IPS-15b (cell line): ENCODE results near the gene ZNF480.
"Not testable (repeated sequence)": the region's sequence is repeated elsewhere in the genome, so short reads cannot be mapped to it uniquely, and the experiment has no call there.

Experiments
- H3K27me3 ChIP-seq: one replicate; pipeline ENCODE4 v1.6.1; 2013; ENCODE audit warnings: low read length; ENCODE audit not compliant: control insufficient read depth, insufficient read depth
- H3K36me3 ChIP-seq: one replicate; pipeline ENCODE4 v1.6.1; 2013; ENCODE audit warnings: low read length; ENCODE audit not compliant: control insufficient read depth, insufficient read depth
- H3K4me1 ChIP-seq: one replicate; pipeline ENCODE4 v1.6.1; 2013; ENCODE audit warnings: mild to moderate bottlenecking, low read length; ENCODE audit not compliant: control insufficient read depth, insufficient read depth
- H3K4me3 ChIP-seq: one replicate; pipeline ENCODE4 v1.5.1; 2013; ENCODE audit warnings: low read depth, low read length
- H3K9ac ChIP-seq: one replicate; pipeline ENCODE4 v1.6.1; 2013; ENCODE audit warnings: low read depth, mild to moderate bottlenecking, low read length
- H3K9me3 ChIP-seq: one replicate; pipeline ENCODE4 v1.6.1; 2013; ENCODE audit warnings: mild to moderate bottlenecking, low read length; ENCODE audit not compliant: control insufficient read depth, insufficient read depth

Gene ZNF480

GRCh38 chr19:52291781-52292180 lies 5.2 kb upstream of the ZNF480 start:
- Histone ChIP-seq H3K27me3 (no peaks in the 10 kb centered on the region), H3K9me3 (no peaks in the 10 kb centered on the region), H3K4me1 (no peaks in the 10 kb centered on the region), H3K4me3 (no peak overlapping the region), H3K9ac (no peak overlapping the region), H3K36me3 (peaks cover 16% of the 10 kb centered on the region)

GRCh38 chr19:52292946-52293345 lies 4.0 kb upstream of the ZNF480 start:
- peaks cover 16% of the 10 kb centered on the region for H3K36me3 ChIP-seq
- not testable (repeated sequence) for H3K4me3 ChIP-seq, H3K4me1 ChIP-seq, H3K27me3 ChIP-seq, H3K9ac ChIP-seq, H3K9me3 ChIP-seq

GRCh38 chr19:52296400-52296772 lies 583 bp upstream of the ZNF480 start:
- Histone ChIP-seq H3K27me3 (no peaks in the 10 kb centered on the region), H3K9ac (no peak overlapping the region), H3K9me3 (no peaks in the 10 kb centered on the region), H3K4me3 (peak overlapping the region; percentile 66), H3K36me3 (peaks cover 16% of the 10 kb centered on the region), H3K4me1 (no peaks in the 10 kb centered on the region)

- peaks cover 26% of the 10 kb centered on the region for H3K36me3 ChIP-seq
Observed at GRCh38 chr19:52297601-52298364, 814 bp downstream of the ZNF480 start.

GRCh38 chr19:52307275-52307674 lies 10.3 kb downstream of the ZNF480 start:
- Histone ChIP-seq H3K9ac (no peak overlapping the region), H3K4me3 (no peak overlapping the region), H3K36me3 (peaks cover 34% of the 10 kb centered on the region), H3K9me3 (peaks cover 23% of the 10 kb centered on the region), H3K4me1 (no peaks in the 10 kb centered on the region), H3K27me3 (no peaks in the 10 kb centered on the region)

More at GRCh38 chr19:52297601-52298364, 814 bp downstream of the ZNF480 start:
- Histone ChIP-seq H3K4me1 (no peaks in the 10 kb centered on the region), H3K27me3 (no peaks in the 10 kb centered on the region), H3K9me3 (no peaks in the 10 kb centered on the region), H3K9ac (peak overlapping the region; percentile 84), H3K4me3 (peak overlapping the region; percentile 86)

GRCh38 chr19:52322429-52322828 lies 25.5 kb downstream of the ZNF480 start:
- Histone ChIP-seq H3K4me1 (no peaks in the 10 kb centered on the region), H3K9me3 (peaks cover 46% of the 10 kb centered on the region), H3K9ac (no peak overlapping the region), H3K4me3 (no peak overlapping the region), H3K36me3 (peaks cover 32% of the 10 kb centered on the region), H3K27me3 (no peaks in the 10 kb centered on the region)

- H3K9me3 ChIP-seq = peaks cover 9% of the 10 kb centered on the region
- no peaks in the 10 kb centered on the region for H3K4me1 ChIP-seq
- H3K9ac ChIP-seq = no peak overlapping the region
- no peaks in the 10 kb centered on the region for H3K27me3 ChIP-seq
- H3K36me3 ChIP-seq = no peaks in the 10 kb centered on the region
- H3K4me3 ChIP-seq = no peak overlapping the region
Observed at GRCh38 chr19:52331757-52332156, 34.8 kb downstream of the ZNF480 start.

- Histone ChIP-seq H3K4me1 (no peaks in the 10 kb centered on the region), H3K36me3 (no peaks in the 10 kb centered on the region), H3K9me3 (peaks cover 9% of the 10 kb centered on the region), H3K4me3 (peak overlapping the region; percentile 91), H3K9ac (peak overlapping the region; percentile 47), H3K27me3 (no peaks in the 10 kb centered on the region)
Observed at GRCh38 chr19:52335768-52336116, 38.8 kb downstream of the ZNF480 start.

GRCh38 chr19:52336117-52336790 lies 39.3 kb downstream of the ZNF480 start, which contains the start of gene ZNF610:
ZNF610 (plus strand) TSS chr19:52336243; CDS start chr19:52349173, 12,930 bp downstream.
- peak within 1 kb of the TSS; percentile 89 for H3K9ac ChIP-seq
- no peaks in the 10 kb centered on the region for H3K27me3 ChIP-seq
- no peaks in the 10 kb centered on the region for H3K4me1 ChIP-seq
- H3K4me3 ChIP-seq = peak within 1 kb of the TSS; percentile 91
- peaks cover 6% of the 10 kb centered on the region for H3K9me3 ChIP-seq
- H3K36me3 ChIP-seq = no peaks in the 10 kb centered on the region

GRCh38 chr19:52336791-52337381 lies 39.9 kb downstream of the ZNF480 start:
- H3K4me3 ChIP-seq = peak overlapping the region; percentile 91
- no peaks in the 10 kb centered on the region for H3K27me3 ChIP-seq
- no peaks in the 10 kb centered on the region for H3K36me3 ChIP-seq
- H3K4me1 ChIP-seq = no peaks in the 10 kb centered on the region
- H3K9me3 ChIP-seq = no peaks in the 10 kb centered on the region
- peak overlapping the region; percentile 89 for H3K9ac ChIP-seq

- not testable (repeated sequence) for H3K36me3 ChIP-seq
Observed at GRCh38 chr19:52339022-52339421, 42.1 kb downstream of the ZNF480 start.

GRCh38 chr19:52343548-52343947 lies 46.6 kb downstream of the ZNF480 start:
- Histone ChIP-seq H3K9me3 (no peaks in the 10 kb centered on the region), H3K9ac (no peak overlapping the region), H3K4me3 (no peak overlapping the region), H3K4me1 (no peaks in the 10 kb centered on the region), H3K27me3 (no peaks in the 10 kb centered on the region), H3K36me3 (peaks cover 8% of the 10 kb centered on the region)

More at GRCh38 chr19:52339022-52339421, 42.1 kb downstream of the ZNF480 start:
- not testable (repeated sequence) for H3K9ac ChIP-seq, H3K27me3 ChIP-seq, H3K4me1 ChIP-seq, H3K4me3 ChIP-seq, H3K9me3 ChIP-seq
